WTC11 (cell line): Measurements from ENCODE around the gene MYLK3. TPM values are rescaled to one million over a fixed set of nuclear protein-coding genes. Genes with fewer than 3 reads are reported as not detected.
A peak's percentile ranks its signal among the peaks of the same experiment; 100 is the strongest.

ENCODE experiments used
- CREB1 ChIP-seq: sonication (generic); formaldehyde crosslinking; IDR thresholded peaks from 2 replicates; pipeline ENCODE4 v1.8.0; 2023; ENCODE audit warnings: mild to moderate bottlenecking, missing genetic modification reagents
- EMX1 ChIP-seq: fragments of 250-450 bp; sonication (Bioruptor Pico); IDR thresholded peaks from 2 replicates; pipeline ENCODE4 v1.8.0; 2021; ENCODE audit warnings: mild to moderate bottlenecking
- FOXJ3 ChIP-seq: sonication (generic); formaldehyde crosslinking; IDR thresholded peaks from 2 replicates; pipeline ENCODE4 v1.9.0; 2021; ENCODE audit warnings: missing genetic modification reagents, mild to moderate bottlenecking, borderline replicate concordance
- JAZF1 ChIP-seq: fragments of 250-450 bp; sonication (Bioruptor Pico); IDR thresholded peaks from 2 replicates; pipeline ENCODE4 v1.9.0; 2021; ENCODE audit warnings: moderate library complexity, mild to moderate bottlenecking, inconsistent platforms
- MXD4 ChIP-seq: fragments of 250-450 bp; sonication (Bioruptor Pico); IDR thresholded peaks from 2 replicates; pipeline ENCODE4 v1.8.0; 2021; ENCODE audit warnings: mild to moderate bottlenecking, moderate library complexity, borderline replicate concordance
- NFYB ChIP-seq: sonication (generic); formaldehyde crosslinking; conservative IDR thresholded peaks from 2 replicates; pipeline ENCODE4 v1.8.0; 2022; ENCODE audit warnings: low read depth, missing genetic modification reagents
- OVOL2 ChIP-seq: fragments of 250-450 bp; sonication (Bioruptor Pico); IDR thresholded peaks from 2 replicates; pipeline ENCODE4 v1.9.0; 2021; ENCODE audit warnings: mild to moderate bottlenecking, borderline replicate concordance
- PRRX2 ChIP-seq: fragments of 250-450 bp; sonication (Bioruptor Pico); IDR thresholded peaks from 2 replicates; pipeline ENCODE4 v1.8.0; 2021; ENCODE audit warnings: mild to moderate bottlenecking
- SP1 ChIP-seq: sonication (generic); formaldehyde crosslinking; conservative IDR thresholded peaks from 2 replicates; pipeline ENCODE4 v1.8.1; 2022; ENCODE audit warnings: missing genetic modification reagents
- TCF7 ChIP-seq: sonication (generic); formaldehyde crosslinking; IDR thresholded peaks from 2 replicates; pipeline ENCODE4 v1.8.0; 2022; ENCODE audit warnings: mild to moderate bottlenecking, low read depth, missing genetic modification reagents, moderate library complexity
- ZBTB21 ChIP-seq: sonication (generic); formaldehyde crosslinking; IDR thresholded peaks from 2 replicates; pipeline ENCODE4 v1.8.1; 2023; ENCODE audit warnings: mild to moderate bottlenecking, missing genetic modification reagents, borderline replicate concordance
- ZNF121 ChIP-seq: sonication (generic); formaldehyde crosslinking; IDR thresholded peaks from 2 replicates; pipeline ENCODE4 v1.8.0; 2023; ENCODE audit warnings: missing genetic modification reagents
- ZNF232 ChIP-seq: sonication (generic); formaldehyde crosslinking; IDR thresholded peaks from 2 replicates; pipeline ENCODE4 v1.8.0; 2022; ENCODE audit warnings: mild to moderate bottlenecking, missing genetic modification reagents
- ZNF416 ChIP-seq: fragments of 250-450 bp; sonication (Bioruptor Pico); IDR thresholded peaks from 2 replicates; pipeline ENCODE4 v1.9.0; 2021; ENCODE audit warnings: mild to moderate bottlenecking, inconsistent platforms
- total RNA-seq: library from RNA; stranded (reverse); gene quantifications from 3 replicates; pipeline ENCODE4 v1.2.3, GENCODE V29; 2021
- TF ChIP-seq, protein P1 (sequence below): fragments of 250-450 bp; sonication (Bioruptor Pico); conservative IDR thresholded peaks from 2 replicates; pipeline ENCODE4 v1.9.0; 2021; ENCODE audit warnings: mild to moderate bottlenecking
- TF ChIP-seq, protein P2 (sequence below): fragments of 250-450 bp; sonication (Bioruptor Pico); IDR thresholded peaks from 2 replicates; pipeline ENCODE4 v2.1.2; 2022; ENCODE audit warnings: mild to moderate bottlenecking, moderate library complexity
- TF ChIP-seq, protein P3 (sequence below): fragments of 200-600 bp; IDR thresholded peaks from 2 replicates; pipeline ENCODE4 v1.8.0; 2022; ENCODE audit warnings: antibody characterized with exemption
- TF ChIP-seq, protein P4 (sequence below): sonication (generic); formaldehyde crosslinking; IDR thresholded peaks from 2 replicates; pipeline ENCODE4 v1.8.0; 2022; ENCODE audit warnings: mild to moderate bottlenecking, missing genetic modification reagents
- TF ChIP-seq, protein P5 (sequence below): sonication (generic); formaldehyde crosslinking; IDR thresholded peaks from 2 replicates; pipeline ENCODE4 v1.8.1; 2023; ENCODE audit warnings: mild to moderate bottlenecking, moderate library complexity, missing genetic modification reagents
- TF ChIP-seq, protein P6 (sequence below): fragments of 250-450 bp; sonication (Bioruptor Pico); IDR thresholded peaks from 2 replicates; pipeline ENCODE4 v1.9.0; 2021; ENCODE audit warnings: mild to moderate bottlenecking
- TF ChIP-seq, protein P7 (sequence below): sonication (generic); formaldehyde crosslinking; IDR thresholded peaks from 2 replicates; pipeline ENCODE4 v1.8.1; 2022; ENCODE audit warnings: mild to moderate bottlenecking, moderate library complexity, missing genetic modification reagents
- TF ChIP-seq, protein P8 (sequence below): sonication (generic); formaldehyde crosslinking; IDR thresholded peaks from 2 replicates; pipeline ENCODE4 v1.8.1; 2022; ENCODE audit warnings: low read depth, missing genetic modification reagents, borderline replicate concordance
- TF ChIP-seq, protein P9 (sequence below): sonication (generic); formaldehyde crosslinking; conservative IDR thresholded peaks from 2 replicates; pipeline ENCODE4 v1.8.1; 2023; ENCODE audit warnings: mild to moderate bottlenecking, low read depth, missing genetic modification reagents, moderate library complexity
- TF ChIP-seq, protein P10 (sequence below): sonication (generic); formaldehyde crosslinking; conservative IDR thresholded peaks from 2 replicates; pipeline ENCODE4 v1.8.1; 2022; ENCODE audit warnings: mild to moderate bottlenecking, missing genetic modification reagents

MYLK3 gene
- total RNA-seq, 1 experiment from 2014 or later: 0.79 TPM

DNA sequence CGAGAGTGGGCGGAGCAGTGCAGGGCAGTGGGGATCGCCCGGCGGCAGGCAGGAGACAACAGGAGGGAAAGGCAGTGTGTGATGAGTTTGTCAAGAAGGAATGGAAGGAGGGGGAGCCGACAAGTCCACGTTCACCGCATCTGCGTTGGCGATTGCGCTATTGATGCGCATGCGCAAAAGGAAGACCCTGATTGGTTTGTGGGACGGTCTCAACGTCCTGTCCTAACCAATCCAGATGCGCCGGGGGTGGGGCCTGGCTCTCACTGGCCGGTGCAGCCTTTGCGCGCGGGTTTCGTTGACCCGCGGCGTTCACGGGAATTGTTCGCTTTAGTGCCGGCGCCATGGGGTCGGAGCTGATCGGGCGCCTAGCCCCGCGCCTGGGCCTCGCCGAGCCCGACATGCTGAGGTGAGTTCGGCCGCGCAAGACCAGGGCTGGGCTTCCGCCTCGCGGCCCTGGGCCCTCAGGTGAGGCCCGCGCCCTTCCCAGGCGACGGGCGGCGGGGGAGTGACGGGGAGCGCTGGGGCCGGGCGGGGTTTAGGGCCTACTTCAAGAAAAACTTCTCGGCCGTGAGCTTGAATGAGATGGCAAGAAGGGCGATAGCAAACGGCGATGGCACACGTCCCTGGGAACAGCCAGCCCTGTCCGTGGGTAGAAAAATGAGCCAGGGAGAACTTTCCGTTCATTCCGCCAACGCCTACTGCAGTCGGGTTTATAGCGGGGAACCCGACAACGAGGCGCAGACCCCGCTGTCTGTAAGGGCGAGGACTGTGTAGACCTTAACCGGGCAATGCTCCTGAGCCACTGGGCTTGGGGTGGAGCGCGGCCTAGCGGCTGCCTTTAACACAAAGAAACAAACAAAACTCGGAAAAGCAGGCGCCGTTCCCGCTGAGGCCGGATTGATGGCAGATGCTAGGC, 58.5 kb downstream of the MYLK3 start, which contains the start of gene ORC6 (continued):
- TF ChIP-seq, protein P1, sequence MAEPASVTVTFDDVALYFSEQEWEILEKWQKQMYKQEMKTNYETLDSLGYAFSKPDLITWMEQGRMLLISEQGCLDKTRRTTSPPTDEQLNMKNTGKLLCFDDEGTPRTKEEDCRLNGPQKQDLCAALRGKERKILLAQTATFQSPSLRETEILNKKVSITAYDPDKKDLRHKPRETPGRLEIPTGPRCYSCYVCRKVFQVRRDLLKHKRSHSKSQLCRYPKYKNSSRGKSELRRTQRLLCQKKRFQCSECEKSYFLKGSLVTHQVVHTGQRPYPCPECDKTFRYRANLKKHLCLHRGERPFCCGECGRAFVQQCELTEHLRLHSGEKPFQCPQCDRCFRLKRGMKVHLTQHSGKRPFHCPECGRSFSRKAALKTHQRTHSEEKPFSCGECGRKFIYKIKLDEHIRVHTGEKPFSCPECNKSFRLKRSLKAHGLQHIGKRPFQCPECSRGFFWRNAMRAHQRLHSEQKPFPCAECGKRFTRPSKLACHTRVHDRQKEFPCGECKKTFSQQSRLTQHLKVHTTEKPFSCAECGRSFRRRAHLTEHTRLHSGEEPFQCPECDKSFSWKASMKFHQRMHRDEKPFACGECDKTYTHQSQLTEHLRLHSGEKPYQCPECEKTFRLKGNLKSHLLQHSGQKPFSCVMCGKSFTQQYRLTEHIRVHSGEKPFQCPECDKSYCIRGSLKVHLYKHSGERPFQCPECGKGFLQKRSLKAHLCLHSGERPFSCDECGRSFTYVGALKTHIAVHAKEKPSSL (CRISPR knock-in tag): no peak
- peak; percentile 71 for TF ChIP-seq SP1 (CRISPR knock-in tag)
- no peak for TF ChIP-seq OVOL2 (CRISPR knock-in tag)
- no peak for TF ChIP-seq MXD4
- no peak for TF ChIP-seq ZBTB21 (CRISPR knock-in tag)
- TF ChIP-seq PRRX2 (CRISPR knock-in tag): no peak
- TF ChIP-seq ZNF416 (CRISPR knock-in tag): no peak
- TF ChIP-seq, protein P2, sequence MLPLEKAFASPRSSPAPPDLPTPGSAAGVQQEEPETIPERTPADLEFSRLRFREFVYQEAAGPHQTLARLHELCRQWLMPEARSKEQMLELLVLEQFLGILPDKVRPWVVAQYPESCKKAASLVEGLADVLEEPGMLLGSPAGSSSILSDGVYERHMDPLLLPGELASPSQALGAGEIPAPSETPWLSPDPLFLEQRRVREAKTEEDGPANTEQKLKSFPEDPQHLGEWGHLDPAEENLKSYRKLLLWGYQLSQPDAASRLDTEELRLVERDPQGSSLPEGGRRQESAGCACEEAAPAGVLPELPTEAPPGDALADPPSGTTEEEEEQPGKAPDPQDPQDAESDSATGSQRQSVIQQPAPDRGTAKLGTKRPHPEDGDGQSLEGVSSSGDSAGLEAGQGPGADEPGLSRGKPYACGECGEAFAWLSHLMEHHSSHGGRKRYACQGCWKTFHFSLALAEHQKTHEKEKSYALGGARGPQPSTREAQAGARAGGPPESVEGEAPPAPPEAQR (CRISPR knock-in tag): no peak
- TF ChIP-seq, protein P3, sequence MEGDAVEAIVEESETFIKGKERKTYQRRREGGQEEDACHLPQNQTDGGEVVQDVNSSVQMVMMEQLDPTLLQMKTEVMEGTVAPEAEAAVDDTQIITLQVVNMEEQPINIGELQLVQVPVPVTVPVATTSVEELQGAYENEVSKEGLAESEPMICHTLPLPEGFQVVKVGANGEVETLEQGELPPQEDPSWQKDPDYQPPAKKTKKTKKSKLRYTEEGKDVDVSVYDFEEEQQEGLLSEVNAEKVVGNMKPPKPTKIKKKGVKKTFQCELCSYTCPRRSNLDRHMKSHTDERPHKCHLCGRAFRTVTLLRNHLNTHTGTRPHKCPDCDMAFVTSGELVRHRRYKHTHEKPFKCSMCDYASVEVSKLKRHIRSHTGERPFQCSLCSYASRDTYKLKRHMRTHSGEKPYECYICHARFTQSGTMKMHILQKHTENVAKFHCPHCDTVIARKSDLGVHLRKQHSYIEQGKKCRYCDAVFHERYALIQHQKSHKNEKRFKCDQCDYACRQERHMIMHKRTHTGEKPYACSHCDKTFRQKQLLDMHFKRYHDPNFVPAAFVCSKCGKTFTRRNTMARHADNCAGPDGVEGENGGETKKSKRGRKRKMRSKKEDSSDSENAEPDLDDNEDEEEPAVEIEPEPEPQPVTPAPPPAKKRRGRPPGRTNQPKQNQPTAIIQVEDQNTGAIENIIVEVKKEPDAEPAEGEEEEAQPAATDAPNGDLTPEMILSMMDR: no peak
- TF ChIP-seq, protein P4, sequence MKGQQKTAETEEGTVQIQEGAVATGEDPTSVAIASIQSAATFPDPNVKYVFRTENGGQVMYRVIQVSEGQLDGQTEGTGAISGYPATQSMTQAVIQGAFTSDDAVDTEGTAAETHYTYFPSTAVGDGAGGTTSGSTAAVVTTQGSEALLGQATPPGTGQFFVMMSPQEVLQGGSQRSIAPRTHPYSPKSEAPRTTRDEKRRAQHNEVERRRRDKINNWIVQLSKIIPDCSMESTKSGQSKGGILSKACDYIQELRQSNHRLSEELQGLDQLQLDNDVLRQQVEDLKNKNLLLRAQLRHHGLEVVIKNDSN (CRISPR knock-in tag): peak; percentile 10
- TF ChIP-seq, protein P5, sequence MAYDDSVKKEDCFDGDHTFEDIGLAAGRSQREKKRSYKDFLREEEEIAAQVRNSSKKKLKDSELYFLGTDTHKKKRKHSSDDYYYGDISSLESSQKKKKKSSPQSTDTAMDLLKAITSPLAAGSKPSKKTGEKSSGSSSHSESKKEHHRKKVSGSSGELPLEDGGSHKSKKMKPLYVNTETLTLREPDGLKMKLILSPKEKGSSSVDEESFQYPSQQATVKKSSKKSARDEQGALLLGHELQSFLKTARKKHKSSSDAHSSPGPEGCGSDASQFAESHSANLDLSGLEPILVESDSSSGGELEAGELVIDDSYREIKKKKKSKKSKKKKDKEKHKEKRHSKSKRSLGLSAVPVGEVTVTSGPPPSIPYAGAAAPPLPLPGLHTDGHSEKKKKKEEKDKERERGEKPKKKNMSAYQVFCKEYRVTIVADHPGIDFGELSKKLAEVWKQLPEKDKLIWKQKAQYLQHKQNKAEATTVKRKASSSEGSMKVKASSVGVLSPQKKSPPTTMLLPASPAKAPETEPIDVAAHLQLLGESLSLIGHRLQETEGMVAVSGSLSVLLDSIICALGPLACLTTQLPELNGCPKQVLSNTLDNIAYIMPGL (CRISPR knock-in tag): 0 out of 2 replicates have a peak, but pooled peaks have one; percentile 35
- peak; percentile 26; the same call in 1 of the 2 replicates for TF ChIP-seq CREB1 (CRISPR knock-in tag)
- TF ChIP-seq, protein P6, sequence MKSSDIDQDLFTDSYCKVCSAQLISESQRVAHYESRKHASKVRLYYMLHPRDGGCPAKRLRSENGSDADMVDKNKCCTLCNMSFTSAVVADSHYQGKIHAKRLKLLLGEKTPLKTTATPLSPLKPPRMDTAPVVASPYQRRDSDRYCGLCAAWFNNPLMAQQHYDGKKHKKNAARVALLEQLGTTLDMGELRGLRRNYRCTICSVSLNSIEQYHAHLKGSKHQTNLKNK (CRISPR knock-in tag): no peak
- TF ChIP-seq JAZF1 (CRISPR knock-in tag): no peak
- 0 out of 2 replicates have a peak, but pooled peaks have one; percentile 42 for TF ChIP-seq TCF7
- no peak for TF ChIP-seq ZNF121 (CRISPR knock-in tag)
- TF ChIP-seq, protein P7, sequence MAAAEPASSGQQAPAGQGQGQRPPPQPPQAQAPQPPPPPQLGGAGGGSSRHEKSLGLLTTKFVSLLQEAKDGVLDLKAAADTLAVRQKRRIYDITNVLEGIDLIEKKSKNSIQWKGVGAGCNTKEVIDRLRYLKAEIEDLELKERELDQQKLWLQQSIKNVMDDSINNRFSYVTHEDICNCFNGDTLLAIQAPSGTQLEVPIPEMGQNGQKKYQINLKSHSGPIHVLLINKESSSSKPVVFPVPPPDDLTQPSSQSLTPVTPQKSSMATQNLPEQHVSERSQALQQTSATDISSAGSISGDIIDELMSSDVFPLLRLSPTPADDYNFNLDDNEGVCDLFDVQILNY (CRISPR knock-in tag): peak; percentile 92
- 0 out of 2 replicates have a peak, but pooled peaks have one; percentile 55 for TF ChIP-seq ZNF232 (CRISPR knock-in tag)
- TF ChIP-seq, protein P8, sequence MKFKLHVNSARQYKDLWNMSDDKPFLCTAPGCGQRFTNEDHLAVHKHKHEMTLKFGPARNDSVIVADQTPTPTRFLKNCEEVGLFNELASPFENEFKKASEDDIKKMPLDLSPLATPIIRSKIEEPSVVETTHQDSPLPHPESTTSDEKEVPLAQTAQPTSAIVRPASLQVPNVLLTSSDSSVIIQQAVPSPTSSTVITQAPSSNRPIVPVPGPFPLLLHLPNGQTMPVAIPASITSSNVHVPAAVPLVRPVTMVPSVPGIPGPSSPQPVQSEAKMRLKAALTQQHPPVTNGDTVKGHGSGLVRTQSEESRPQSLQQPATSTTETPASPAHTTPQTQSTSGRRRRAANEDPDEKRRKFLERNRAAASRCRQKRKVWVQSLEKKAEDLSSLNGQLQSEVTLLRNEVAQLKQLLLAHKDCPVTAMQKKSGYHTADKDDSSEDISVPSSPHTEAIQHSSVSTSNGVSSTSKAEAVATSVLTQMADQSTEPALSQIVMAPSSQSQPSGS (CRISPR knock-in tag): no peak
- no peak for TF ChIP-seq EMX1
- TF ChIP-seq, protein P9, sequence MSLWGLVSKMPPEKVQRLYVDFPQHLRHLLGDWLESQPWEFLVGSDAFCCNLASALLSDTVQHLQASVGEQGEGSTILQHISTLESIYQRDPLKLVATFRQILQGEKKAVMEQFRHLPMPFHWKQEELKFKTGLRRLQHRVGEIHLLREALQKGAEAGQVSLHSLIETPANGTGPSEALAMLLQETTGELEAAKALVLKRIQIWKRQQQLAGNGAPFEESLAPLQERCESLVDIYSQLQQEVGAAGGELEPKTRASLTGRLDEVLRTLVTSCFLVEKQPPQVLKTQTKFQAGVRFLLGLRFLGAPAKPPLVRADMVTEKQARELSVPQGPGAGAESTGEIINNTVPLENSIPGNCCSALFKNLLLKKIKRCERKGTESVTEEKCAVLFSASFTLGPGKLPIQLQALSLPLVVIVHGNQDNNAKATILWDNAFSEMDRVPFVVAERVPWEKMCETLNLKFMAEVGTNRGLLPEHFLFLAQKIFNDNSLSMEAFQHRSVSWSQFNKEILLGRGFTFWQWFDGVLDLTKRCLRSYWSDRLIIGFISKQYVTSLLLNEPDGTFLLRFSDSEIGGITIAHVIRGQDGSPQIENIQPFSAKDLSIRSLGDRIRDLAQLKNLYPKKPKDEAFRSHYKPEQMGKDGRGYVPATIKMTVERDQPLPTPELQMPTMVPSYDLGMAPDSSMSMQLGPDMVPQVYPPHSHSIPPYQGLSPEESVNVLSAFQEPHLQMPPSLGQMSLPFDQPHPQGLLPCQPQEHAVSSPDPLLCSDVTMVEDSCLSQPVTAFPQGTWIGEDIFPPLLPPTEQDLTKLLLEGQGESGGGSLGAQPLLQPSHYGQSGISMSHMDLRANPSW (CRISPR knock-in tag): no peak
- TF ChIP-seq, protein P10, sequence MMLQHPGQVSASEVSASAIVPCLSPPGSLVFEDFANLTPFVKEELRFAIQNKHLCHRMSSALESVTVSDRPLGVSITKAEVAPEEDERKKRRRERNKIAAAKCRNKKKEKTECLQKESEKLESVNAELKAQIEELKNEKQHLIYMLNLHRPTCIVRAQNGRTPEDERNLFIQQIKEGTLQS (CRISPR knock-in tag): no peak
- TF ChIP-seq NFYB (CRISPR knock-in tag): peak; percentile 92
- TF ChIP-seq FOXJ3 (CRISPR knock-in tag): no peak
